ENCODE measurements around the gene SENP3. TPM values are rescaled to one million over a fixed set of nuclear protein-coding genes. Genes with fewer than 3 reads are reported as not detected.

Gene SENP3
- 53.5 and 59.0 TPM in 2 replicates for total RNA-seq (2014; rRNA removed; shearing (Covaris generic))

DNA sequence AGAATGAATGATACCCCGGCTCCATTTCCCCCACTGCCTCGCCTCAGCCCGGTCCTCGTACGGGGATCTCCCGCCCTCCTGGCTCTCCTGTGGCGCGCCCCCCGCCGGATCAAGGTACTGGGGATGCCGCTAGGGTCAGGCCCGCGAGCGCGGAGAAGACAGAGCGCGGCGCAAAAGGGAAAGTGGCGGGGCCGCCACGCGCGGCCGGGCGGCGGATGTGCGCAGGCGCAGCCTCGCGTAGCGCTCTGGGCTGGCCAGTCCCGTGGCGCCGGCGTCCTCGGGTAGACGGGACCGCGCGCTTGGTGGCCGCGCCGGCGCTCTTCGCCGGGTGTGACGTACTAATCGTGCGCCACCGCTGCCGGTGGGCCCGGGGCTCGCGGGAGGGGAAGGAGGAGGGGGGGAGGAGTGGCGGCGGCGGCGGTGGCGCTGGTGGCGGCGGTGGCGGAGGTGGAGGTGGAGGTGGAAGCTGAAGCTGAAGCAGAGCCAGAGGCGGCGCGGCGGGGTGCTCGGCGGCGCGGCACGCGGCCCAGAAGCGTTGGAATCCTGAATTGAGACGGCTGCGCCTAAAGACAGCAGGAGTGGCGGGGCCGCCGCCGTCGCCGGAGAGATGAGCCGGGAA, at the start of gene SENP3:
SENP3 (plus strand) TSS at position 331 of the 619 bp plus-strand sequence. CDS start 1,158 bp downstream, outside the sequence.
- peak; percentile 84 for DNase-seq (ENCODE audit: low read depth)

DNA sequence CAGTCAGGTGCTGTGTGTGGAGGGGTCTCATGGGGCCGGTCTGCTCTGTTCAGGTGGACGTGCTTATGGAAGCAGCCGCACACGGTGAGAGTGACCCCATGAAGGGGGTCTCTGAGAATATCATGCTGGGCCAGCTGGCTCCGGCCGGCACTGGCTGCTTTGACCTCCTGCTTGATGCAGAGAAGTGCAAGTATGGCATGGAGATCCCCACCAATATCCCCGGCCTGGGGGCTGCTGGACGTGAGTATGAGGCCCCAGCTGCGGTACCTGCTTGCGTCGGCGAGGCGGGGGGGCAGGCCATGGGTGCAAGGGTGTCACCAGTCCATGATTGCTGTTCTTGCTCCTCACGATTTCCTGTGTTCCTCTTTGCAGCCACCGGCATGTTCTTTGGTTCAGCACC, 49.6 kb upstream of the SENP3 start:
- no peak for DNase-seq (ENCODE audit: low read depth)

DNA sequence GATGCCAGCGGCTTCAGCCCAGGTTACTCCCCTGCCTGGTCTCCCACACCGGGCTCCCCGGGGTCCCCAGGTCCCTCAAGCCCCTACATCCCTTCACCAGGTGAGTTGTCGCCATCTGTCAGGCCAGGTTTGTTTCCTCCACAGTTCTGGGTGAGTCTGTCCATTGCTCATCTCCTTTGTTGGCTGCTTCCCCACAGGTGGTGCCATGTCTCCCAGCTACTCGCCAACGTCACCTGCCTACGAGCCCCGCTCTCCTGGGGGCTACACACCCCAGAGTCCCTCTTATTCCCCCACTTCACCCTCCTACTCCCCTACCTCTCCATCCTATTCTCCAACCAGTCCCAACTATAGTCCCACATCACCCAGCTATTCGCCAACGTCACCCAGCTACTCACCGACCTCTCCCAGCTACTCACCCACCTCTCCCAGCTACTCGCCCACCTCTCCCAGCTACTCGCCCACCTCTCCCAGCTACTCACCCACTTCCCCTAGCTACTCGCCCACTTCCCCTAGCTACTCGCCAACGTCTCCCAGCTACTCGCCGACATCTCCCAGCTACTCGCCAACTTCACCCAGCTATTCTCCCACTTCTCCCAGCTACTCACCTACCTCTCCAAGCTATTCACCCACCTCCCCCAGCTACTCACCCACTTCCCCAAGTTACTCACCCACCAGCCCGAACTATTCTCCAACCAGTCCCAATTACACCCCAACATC, 48.7 kb upstream of the SENP3 start:
- no peak for DNase-seq (ENCODE audit: low read depth)

DNA sequence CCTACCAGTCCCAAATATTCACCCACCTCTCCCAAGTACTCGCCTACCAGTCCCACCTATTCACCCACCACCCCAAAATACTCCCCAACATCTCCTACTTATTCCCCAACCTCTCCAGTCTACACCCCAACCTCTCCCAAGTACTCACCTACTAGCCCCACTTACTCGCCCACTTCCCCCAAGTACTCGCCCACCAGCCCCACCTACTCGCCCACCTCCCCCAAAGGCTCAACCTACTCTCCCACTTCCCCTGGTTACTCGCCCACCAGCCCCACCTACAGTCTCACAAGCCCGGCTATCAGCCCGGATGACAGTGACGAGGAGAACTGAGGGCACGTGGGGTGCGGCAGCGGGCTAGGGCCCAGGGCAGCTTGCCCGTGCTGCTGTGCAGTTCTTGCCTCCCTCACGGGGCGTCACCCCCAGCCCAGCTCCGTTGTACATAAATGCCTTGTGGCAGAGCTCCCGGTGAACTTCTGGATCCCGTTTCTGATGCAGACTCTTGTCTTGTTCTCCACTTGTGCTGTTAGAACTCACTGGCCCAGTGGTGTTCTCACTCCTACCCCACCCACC, 47.8 kb upstream of the SENP3 start:
- no peak for DNase-seq (ENCODE audit: low read depth)

DNA sequence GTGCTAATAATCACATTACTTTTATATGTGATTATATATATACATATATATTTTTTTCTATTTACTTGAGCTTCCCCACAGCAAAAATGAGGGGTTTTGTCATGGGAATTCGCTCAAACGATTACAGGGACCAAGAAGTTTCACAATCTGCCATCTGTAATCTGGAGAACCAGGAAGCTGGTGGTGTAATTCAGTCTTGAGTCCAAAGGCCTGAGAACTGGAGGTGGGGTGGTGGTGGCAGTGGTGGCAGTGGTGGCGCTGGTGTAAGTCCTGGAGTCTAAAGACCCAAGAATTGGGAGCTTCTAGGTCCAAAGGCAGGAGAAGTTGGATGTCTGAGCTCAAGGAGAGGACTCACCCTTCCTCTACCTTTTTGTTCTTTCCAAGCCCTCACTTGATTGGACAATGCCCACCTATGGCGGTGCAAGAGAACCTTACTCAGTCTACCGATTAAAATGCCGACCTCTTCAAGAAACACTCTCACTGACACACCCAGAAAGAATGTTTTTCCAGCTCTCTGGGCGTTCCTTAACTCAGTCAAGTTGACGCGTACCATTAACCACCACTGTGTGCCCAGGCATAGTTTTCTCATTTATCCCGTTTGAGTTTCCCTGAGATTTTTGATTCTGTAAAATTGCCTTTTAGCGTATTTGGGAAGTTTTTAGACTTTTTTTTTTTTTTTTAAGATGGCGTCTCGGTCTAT, 45.7 kb upstream of the SENP3 start:
- no peak for DNase-seq (ENCODE audit: low read depth)

DNA sequence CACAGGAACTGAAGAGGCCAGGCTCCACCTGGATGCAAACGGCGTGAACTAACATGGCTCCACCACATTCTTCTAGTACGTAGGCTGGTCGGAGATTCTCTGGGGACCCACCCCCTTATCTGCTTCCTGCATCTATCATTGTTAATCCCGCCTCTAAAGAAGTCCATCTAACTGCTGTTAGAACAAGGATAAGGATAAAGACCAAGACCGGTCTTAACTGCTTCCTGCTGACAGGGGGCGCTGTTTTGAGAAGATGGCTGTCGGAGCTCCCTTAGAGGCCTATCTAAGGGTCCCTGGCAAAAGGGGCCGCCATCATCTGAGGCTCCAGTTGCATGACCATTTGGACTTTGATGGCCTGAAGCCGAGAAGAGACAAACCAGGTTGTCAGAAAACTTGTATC, 38.7 kb upstream of the SENP3 start:
- DNase-seq (ENCODE audit: low read depth): peak; percentile 7

DNA sequence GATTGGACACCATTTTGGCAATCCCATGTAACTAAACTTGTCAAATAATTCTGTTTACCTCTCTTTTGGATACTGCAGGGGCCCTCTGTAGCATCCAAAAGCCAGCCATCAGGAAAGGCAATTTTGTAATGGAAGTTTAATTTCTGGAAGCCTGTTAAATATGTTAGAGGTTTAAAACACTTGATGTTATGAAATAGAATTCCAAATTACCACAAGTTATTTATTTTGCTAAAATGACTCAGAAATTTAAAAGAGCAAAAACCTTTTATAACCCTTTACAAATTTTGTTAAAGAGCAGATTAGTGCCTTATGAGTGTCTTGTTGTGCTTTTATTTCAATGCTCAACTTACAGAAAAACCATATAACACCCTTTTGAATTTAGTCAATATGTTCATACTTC, 32.9 kb upstream of the SENP3 start:
- DNase-seq (ENCODE audit: low read depth): no peak

DNA sequence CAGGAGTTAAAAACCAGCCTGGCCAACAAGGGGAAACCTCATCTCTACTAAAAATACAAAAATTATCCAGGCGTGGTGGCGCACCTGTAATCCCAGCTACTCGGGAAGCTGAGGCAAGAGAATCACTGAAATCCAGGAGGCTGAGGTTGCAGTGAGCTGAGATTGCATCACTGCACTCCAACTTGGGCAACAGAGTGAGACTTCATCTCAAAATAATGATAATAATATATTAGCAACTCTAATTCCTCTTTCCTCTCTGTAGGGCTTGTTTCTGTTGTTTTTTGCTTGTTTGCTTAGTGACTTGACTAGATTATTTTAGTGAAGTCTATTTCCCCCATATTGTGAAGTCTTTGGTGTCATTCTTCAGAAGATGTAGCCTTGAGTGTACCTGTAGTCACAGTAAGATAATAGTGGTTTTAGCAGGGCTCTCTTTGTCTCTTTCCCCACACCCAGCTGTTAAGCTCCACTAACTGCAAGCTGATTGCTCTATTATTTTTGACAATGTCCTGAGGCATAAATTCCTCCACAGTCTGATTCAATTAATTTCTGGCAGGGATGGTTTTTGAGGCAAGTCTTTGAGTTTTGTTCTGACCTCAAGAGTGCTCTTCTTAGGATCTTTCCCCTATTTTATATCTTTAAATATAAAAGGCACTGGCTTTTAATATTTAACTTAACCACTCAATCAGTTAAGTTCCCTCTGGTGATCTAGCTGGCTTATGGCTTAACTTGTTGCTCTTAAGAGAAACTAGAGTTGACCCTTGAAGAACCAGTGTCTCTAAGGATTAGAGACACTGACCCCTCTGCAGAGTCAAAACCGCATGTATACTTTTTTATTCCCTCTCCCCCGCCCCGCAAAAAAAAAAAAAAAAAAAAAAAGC, 31.5 kb upstream of the SENP3 start:
- DNase-seq (ENCODE audit: low read depth): peak; percentile 28

DNA sequence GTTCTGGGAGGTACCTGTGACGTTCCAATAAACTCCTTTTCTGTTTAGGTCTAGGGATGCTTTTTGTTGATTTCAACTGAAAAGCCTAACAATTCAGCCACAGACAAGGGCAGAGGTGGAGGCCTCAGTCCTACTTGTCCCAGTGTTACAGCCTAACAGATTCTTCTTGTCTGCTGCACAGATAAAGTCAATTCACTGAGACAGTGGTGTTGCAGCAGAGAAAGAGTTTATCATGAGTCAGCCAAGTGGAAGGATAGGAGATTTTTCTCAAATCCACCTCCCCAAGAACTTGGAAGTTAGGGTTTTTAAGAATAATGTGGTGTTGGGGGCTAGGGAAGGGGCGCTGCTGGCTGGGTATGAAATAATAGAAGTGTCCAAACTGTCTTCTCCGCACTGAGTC, 23.7 kb upstream of the SENP3 start:
- no peak for DNase-seq (ENCODE audit: low read depth)

DNA sequence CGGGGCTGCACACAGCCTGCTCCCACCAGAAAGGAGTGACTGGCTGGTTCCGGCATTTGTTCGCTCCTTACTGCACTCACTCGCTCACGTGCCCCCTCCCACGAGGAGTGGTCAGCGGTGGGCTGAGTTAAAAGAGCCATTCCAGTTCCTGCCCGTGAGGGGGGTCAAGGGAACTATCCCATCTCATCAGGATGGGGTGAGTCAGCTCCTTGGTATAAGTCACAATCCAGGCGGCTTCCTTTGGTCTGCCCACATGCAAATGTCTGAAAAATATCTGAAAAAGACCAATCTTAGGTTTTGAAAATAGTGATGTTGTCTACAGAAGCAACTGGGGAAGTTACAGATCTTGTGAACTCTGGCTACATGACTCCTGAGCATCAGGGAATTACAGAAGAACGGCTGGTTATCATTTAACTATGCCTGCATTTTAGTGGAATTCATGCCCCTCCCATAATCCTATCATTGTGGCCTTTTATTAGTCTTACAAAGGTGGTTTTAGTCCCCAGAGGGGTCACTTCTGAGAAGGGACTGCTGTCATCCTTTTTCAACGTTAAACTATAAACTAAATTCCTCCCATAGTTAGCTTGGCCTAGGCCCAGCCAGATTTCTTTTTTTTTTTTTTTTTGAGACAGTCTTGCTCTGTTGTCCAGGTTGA, 22.7 kb upstream of the SENP3 start:
- no peak for DNase-seq (ENCODE audit: low read depth)

DNA sequence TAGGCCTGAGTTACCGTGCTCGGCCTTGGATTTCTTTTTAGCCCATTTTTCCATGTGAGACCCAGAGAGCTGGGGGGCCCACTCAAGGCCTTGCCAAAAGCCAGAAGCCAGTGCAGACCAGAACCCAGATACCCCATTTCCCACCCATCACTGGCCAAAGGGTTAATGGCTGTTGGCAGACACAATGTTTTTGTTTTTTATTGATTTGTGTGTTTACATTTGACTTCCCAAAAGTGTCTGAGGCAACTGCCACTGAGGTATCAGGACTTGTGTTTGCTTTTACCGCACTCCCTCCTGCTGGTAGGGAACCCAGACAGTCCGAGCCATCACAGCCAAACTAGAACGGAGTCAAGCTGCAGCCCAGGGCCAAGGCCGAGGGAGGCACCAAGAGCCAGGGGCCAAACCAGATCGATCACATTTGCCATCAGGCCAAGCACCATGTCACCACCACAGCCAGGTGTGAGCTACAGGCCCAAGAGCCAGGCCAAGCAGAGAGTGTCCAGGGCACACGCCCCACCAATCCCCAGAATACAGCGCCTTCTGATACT, 20.6 kb upstream of the SENP3 start:
- no peak for DNase-seq (ENCODE audit: low read depth)

DNA sequence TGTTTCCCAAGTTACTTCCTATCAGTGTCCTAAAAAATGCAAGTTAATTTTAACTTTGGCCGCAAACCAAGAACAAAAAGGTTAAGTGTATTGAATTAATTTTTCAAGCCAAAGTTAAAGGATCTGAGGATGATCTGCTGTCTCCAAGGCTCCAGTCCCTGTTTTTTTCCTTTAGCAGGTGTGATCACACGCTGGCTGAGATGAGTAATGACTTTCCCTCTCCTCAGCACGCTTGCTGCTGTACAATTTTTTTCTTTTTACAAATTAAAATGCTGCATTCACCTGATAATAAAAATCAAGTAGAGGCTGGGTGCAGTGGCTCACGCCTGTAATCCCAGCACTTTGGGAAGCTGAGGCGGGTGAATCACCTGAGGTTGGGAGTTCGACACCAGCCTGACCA, 16.8 kb upstream of the SENP3 start:
- no peak for DNase-seq (ENCODE audit: low read depth)

DNA sequence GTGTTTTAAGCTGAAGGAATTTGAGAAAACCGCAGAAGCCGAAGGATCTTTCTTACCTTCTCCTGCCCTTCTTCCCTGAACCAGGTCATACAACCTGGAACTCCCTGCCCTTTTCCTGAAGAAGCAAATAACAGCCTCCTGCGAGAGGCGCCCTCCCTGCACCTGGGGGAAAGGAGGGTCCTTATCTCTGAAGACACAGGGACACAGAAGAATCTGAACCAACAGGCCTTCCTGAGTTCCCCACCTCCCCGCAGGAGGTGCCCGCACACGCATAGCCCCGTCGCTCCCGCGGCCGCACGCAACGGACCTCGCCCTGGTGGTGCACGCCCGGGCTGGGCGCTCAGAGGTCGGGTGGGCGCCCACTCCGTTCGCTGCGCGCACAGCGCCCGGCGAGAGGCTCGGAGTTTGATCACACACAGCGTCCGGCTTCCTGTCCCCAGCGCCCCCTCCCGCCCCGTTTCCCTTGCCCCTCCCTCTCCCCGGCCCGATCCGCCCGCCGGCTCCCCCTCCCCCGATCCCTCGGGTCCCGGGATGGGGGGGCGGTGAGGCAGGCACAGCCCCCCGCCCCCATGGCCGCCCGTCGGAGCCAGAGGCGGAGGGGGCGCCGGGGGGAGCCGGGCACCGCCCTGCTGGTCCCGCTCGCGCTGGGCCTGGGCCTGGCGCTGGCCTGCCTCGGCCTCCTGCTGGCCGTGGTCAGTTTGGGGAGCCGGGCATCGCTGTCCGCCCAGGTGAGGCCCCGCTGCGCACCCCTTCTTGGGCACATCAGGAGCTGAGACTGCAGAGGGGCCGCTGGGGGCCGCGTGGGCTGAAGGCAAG, 12.9 kb upstream of the SENP3 start, which contains the start of gene TNFSF12:
TNFSF12 (plus strand) TSS at position 474 of the 816 bp plus-strand sequence; CDS start at position 570, 96 bp downstream.
- DNase-seq (ENCODE audit: low read depth): peak; percentile 36

DNA sequence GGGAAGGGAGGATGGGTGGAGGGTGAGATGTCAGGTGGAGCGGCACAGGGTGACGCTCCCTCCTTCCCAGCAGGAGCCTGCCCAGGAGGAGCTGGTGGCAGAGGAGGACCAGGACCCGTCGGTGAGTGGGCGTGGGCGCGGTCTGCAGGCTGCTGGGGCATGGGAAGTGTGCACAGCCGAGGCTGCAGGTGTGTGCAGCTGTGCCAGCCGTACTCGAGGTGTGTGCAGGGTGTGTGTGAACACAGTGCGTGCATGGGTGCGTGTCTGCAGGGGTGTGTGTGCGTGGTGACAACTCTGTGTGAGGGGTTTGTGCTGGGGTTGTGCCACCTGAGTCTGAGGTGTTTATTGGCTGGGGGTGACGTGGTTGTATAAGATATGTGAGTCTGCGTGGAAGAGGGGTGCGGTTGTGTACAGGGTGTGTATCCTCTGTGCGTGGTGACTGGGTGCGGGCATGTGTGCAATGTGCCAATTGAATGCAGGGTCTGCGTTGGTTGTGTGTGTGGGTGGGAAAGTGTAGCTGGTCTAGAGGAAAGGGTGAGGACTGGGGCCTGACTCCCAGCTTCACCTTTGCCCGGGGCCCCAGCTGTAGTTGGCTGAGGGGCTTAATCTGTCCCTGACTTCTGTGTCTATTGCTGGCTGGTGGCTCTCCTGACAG, 12.2 kb upstream of the SENP3 start:
- no peak for DNase-seq (ENCODE audit: low read depth)

DNA sequence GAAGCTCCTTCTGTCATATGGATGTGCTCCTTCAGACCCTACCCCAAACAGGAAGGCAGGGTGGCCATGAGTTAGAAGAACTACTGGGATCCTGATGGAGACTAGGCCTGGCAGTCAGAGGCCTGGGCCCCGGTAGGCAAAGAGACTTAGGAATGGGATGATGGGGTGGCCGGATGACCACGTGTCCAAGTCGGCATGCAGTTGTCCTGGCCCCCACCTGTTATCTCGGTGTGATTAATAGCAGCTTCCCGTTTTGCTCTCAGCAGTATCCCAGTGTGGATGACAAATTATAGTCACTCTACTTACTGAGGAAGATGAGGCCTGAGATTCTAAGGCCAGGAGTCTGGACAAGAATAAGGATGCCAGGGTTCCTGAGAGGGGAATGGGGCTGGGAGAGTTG, 11.4 kb upstream of the SENP3 start:
- no peak for DNase-seq (ENCODE audit: low read depth)

DNA sequence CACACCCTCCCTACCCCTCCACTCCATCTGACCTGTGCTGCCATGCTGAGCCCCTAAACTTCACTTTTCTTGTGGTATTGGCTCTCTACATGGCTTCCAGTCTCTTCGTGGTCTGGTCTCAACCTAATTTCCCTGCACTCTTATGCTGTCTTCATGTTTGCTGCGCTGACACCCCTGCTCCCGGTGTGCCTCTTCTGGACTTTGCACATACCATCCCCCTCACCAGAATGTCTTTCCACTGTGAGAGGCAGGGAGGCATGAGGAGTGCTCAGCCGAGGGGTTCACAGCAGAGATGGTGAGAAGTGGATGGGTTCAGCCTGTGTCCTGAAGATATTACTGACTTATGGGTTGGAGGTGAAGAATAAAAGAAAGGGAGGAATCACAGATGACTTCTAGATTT, 10.3 kb upstream of the SENP3 start:
- DNase-seq (ENCODE audit: low read depth): no peak

DNA sequence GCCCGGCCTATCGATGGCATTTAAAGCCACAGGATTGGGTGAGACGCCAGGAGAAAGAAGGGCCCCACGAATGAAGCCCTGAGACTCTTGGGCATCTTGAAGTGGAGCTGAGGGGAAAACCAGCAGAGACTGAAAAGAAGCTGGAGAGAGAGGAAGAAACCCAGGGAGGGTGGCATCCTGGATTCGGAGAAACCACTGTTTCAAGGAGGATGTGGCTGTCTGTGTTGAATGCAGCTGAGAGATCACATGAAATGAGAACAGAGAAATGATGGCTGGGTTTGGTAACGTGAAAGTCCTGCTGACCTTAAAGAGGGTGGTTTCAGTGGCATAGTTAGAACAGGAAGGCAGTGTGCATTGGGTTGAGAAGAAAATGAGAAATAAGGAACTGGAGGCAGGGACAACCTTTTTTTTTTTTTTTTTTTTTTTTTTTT, 9.1 kb upstream of the SENP3 start:
- no peak for DNase-seq (ENCODE audit: low read depth)

DNA sequence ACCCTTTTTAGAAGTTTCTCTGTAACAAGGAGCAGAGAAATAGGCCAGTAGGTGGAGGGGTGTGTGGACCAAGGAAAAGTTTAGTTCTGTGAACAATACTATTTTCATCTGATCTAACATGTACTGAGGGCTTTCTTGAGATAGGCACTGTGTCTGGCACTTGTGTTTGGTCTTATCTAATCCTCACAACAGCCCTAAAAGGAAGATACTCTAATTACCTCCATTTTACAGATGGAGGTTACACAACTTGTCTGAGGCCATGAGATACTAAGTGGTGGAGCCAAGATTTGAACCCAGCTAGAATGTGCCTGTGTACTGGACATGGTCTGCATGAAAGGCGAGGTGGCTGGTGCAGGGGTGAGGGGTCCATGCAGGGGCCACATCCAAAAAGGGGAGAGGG, 8.4 kb upstream of the SENP3 start:
- DNase-seq (ENCODE audit: low read depth): no peak

DNA sequence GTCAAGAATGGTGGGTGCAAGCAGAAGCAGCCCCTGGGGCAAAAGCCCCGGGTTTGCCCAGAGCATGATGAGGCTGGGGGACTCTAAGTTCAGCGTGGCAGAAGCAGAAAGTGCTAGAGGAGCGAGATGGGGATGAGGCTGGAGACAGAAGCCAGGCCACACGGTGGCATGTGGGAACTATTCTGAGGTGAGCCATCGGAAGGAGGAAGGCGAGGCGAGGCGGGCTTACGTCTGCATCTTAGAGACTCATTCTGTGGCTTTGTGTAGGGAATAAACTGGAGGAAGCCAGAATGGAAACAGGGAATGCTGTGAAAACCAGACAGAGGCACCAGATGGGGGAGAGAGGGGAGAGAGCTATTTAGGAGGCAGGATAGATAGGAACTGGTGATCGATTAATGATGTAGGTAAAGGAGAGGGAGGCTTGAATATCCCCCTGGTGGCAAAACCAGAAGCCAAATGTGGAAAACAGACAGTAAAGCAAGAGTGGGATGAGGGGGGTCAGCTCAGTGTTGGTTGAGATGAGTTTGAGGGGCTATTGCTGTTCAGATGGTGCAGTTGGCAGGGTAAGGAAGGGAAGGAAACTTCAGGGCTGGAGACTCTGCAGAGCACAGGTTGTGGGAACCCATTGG, 6.3 kb upstream of the SENP3 start:
- no peak for DNase-seq (ENCODE audit: low read depth)
